ENCODE measurements around the gene TUBE1. TPM values are rescaled to one million over a fixed set of nuclear protein-coding genes. Genes with fewer than 3 reads are reported as not detected.
A peak's percentile ranks its signal among the peaks of the same experiment; 100 is the strongest.

TUBE1 gene
- total and polyA plus RNA-seq, 7 experiments from 2014 or later = 13.4 to 50.0 (median 28.1) TPM

DNA sequence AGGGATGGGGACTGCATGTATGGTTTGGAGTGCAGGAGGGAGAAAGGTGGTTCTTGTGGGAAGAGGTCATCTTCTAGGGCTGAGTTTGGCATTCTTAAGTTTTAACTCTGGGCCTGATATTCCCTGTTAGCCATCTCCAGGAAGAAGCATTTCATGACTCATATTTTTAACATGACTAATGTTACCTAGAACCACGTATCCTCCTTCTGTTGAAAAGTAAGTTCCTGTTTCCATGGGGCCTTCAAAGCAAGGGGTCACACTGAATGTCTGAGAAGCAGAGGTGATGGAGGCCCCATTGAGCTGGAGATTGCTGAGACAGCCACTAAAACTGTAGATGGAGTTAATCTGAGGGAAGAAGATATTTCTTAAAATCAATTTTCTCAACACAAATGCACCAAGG, 30.3 kb upstream of the TUBE1 start:
- intact Hi-C loops (cut with micrococcal nuclease) = no loop called here
- peaks cover 14 to 22% (median 17%) of the 10 kb centered on the region in 5 donors for H3K27me3 Mint-ChIP-seq
- no peak for DNase-seq
- H3K4me3 Mint-ChIP-seq = peak overlapping the region in 1 of 10 donors; percentile 63
- H3K4me1 Mint-ChIP-seq = peaks cover 0 to 19% (median 0%) of the 10 kb centered on the region in 7 donors
- H3K9me3 Mint-ChIP-seq = no peaks in the 10 kb centered on the region
- no peak for ATAC-seq
- H3K27ac ChIP-seq (ENCODE audit: low read depth, low read length) = no peak overlapping the region
- H3K4me3 ChIP-seq (ENCODE audit: low read length) = no peak overlapping the region
- ChIA-PET CTCF (interaction anchor here (0.5 kb wide), 1 partner anchor 44 kb away, joined by 4 read pairs; no protein-coding TSS in a partner anchor), POLR2A (no interaction called here)
- no peaks in the 10 kb centered on the region for H3K36me3 Mint-ChIP-seq
- H3K36me3 ChIP-seq (ENCODE audit: control insufficient read depth in 2 of 3, insufficient read depth in 3 of 3, low read length in 3 of 3) = no peaks in the 10 kb centered on the region
- H3K9me3 ChIP-seq (ENCODE audit: control insufficient read depth in 2 of 3, low read length in 3 of 3) = no peaks in the 10 kb centered on the region
- H3K27me3 ChIP-seq (ENCODE audit: control insufficient read depth in 2 of 2, insufficient read depth in 2 of 2, low read length in 2 of 2) = no peaks in the 10 kb centered on the region
- no peaks in the 10 kb centered on the region for H3K4me1 ChIP-seq (ENCODE audit: control insufficient read depth in 2 of 2, insufficient read depth in 2 of 2, low read length in 2 of 2)
- H3K27ac Mint-ChIP-seq = peak overlapping the region in 1 of 9 donors; percentile 81

DNA sequence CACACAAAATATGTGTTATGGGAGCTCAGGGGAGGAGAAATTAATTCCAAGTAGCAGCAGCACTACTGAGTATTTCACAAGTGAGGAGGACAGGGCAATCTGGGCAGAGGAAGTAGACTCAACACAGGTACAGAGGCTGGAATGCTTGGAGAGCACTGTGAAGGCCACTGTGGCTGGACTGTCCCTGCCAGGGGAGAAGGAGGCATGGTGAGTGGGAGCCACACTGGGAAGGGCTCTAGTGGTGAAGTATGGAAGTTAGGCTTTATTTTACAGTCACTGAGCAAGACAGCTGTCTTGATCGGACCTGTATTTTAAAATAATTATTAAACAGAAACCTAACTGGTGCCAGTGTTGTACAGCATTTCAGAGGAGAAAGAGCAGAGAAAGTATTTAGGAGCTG, 28.9 kb upstream of the TUBE1 start:
- H3K4me3 Mint-ChIP-seq = no peak overlapping the region
- Histone ChIP-seq H3K9me3 (ENCODE audit: control insufficient read depth in 2 of 3, low read length in 3 of 3) (no peaks in the 10 kb centered on the region), H3K4me3 (ENCODE audit: low read length) (no peak overlapping the region), H3K27ac (ENCODE audit: low read depth, low read length) (no peak overlapping the region), H3K4me1 (ENCODE audit: control insufficient read depth in 2 of 2, insufficient read depth in 2 of 2, low read length in 2 of 2) (no peaks in the 10 kb centered on the region), H3K36me3 (ENCODE audit: control insufficient read depth in 2 of 3, insufficient read depth in 3 of 3, low read length in 3 of 3) (no peaks in the 10 kb centered on the region), H3K27me3 (ENCODE audit: control insufficient read depth in 2 of 2, insufficient read depth in 2 of 2, low read length in 2 of 2) (no peaks in the 10 kb centered on the region)
- DNase-seq (no peak), ATAC-seq (no peak)
- ChIA-PET CTCF (no interaction called here), POLR2A (no interaction called here)
- H3K9me3 Mint-ChIP-seq = no peaks in the 10 kb centered on the region
- peaks cover 0 to 19% (median 0%) of the 10 kb centered on the region in 7 donors for H3K4me1 Mint-ChIP-seq
- peaks cover 14 to 33% (median 24%) of the 10 kb centered on the region in 5 donors for H3K27me3 Mint-ChIP-seq
- no peak overlapping the region for H3K27ac Mint-ChIP-seq
- no peaks in the 10 kb centered on the region for H3K36me3 Mint-ChIP-seq
- intact Hi-C loops (cut with micrococcal nuclease) = no loop called here

DNA sequence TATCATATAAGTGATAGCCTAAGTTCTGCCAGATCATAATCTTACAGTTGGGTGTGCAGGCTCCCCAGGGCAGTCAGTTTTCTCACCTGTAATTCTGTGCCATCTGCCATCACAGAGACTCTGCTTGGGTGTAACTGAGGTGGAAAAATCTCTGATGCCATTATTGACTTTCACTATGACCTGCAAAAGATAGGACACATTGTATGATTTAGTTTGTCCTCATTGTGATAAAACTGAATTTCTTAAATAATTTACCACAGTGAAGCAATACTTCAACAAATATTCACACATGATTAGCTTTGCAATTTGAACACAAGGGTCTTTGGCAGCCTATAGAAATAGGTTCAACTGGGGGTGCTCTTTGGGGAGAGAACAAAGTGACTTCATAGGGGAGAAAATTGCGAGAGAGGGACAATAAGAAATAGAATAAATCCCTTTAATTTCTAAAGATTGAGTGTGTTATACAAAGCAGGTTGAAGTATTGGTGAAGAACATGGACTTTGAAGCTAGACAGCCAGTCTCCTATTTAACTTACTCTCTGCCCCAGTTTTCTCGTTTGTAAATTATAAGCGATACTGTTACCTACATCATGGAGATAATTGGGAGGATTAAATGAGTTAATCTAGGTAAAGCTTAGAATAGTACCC, 27.4 kb upstream of the TUBE1 start:
- Histone ChIP-seq H3K4me3 (ENCODE audit: low read length) (no peak overlapping the region), H3K27me3 (ENCODE audit: control insufficient read depth in 2 of 2, insufficient read depth in 2 of 2, low read length in 2 of 2) (no peaks in the 10 kb centered on the region), H3K9me3 (ENCODE audit: control insufficient read depth in 2 of 3, low read length in 3 of 3) (no peaks in the 10 kb centered on the region), H3K27ac (ENCODE audit: low read depth, low read length) (no peak overlapping the region), H3K36me3 (ENCODE audit: control insufficient read depth in 2 of 3, insufficient read depth in 3 of 3, low read length in 3 of 3) (no peaks in the 10 kb centered on the region), H3K4me1 (ENCODE audit: control insufficient read depth in 2 of 2, insufficient read depth in 2 of 2, low read length in 2 of 2) (no peaks in the 10 kb centered on the region)
- ATAC-seq (no peak), DNase-seq (no peak)
- no peak overlapping the region for H3K4me3 Mint-ChIP-seq
- intact Hi-C loops (cut with micrococcal nuclease) = no loop called here
- H3K36me3 Mint-ChIP-seq = no peaks in the 10 kb centered on the region
- H3K27me3 Mint-ChIP-seq = peaks cover 14 to 33% (median 27%) of the 10 kb centered on the region in 5 donors
- peaks cover 0 to 19% (median 0%) of the 10 kb centered on the region in 7 donors for H3K4me1 Mint-ChIP-seq
- ChIA-PET CTCF (no interaction called here), POLR2A (no interaction called here)
- H3K27ac Mint-ChIP-seq = no peak overlapping the region
- no peaks in the 10 kb centered on the region for H3K9me3 Mint-ChIP-seq

DNA sequence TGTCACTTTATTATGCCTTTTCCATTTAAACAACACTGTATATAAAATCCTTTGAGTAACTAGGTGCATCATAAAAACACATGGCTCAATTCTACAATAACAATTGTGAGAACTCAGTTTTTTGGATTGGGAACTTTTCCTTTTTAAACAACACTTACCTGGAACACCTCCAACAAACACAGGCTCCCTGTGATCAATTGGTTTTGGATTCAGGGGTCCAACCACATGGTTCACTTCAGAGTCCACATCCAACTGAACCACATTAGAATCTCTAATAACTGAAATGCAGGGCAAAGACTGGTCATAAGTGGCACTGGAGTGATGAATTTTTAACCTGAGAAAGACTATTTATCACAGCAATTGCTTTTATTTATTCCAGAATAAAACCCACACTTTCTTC, 26.6 kb upstream of the TUBE1 start:
- no peaks in the 10 kb centered on the region for H3K9me3 ChIP-seq (ENCODE audit: control insufficient read depth in 2 of 3, low read length in 3 of 3)
- Mint-ChIP-seq H3K4me1 (peaks cover 0 to 19% (median 0%) of the 10 kb centered on the region in 7 donors), H3K4me3 (no peak overlapping the region), H3K27me3 (peaks cover 14 to 33% (median 31%) of the 10 kb centered on the region in 5 donors), H3K27ac (no peak overlapping the region), H3K9me3 (no peaks in the 10 kb centered on the region), H3K36me3 (no peaks in the 10 kb centered on the region)
- ChIA-PET POLR2A (no interaction called here), CTCF (no interaction called here)
- no peaks in the 10 kb centered on the region for H3K27me3 ChIP-seq (ENCODE audit: control insufficient read depth in 2 of 2, insufficient read depth in 2 of 2, low read length in 2 of 2)
- intact Hi-C loops (cut with micrococcal nuclease) = no loop called here
- ATAC-seq (no peak), DNase-seq (no peak)
- no peaks in the 10 kb centered on the region for H3K4me1 ChIP-seq (ENCODE audit: control insufficient read depth in 2 of 2, insufficient read depth in 2 of 2, low read length in 2 of 2)
- no peak overlapping the region for H3K4me3 ChIP-seq (ENCODE audit: low read length)
- no peak overlapping the region for H3K27ac ChIP-seq (ENCODE audit: low read depth, low read length)
- no peaks in the 10 kb centered on the region for H3K36me3 ChIP-seq (ENCODE audit: control insufficient read depth in 2 of 3, insufficient read depth in 3 of 3, low read length in 3 of 3)

DNA sequence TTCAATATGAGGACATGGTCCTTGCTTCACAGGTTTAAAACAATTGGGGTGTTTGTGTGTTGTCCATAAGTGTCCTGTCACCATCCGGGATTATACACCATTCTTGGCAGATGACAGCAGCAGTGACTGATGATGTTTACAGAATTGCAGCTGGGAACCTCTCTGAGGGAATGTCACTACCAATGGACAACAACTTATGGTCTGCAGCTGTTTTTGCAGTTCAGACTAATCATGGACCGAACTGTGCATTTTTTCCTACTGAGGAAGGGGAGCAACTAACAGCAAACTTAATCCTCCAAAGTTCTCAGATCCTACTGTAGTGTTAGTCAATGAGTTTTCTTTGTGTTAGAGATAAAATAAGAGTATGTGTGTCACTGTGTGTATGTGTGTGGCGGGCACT, 26.1 kb upstream of the TUBE1 start:
- H3K27me3 Mint-ChIP-seq = peaks cover 14 to 33% (median 31%) of the 10 kb centered on the region in 5 donors
- ChIA-PET POLR2A (no interaction called here), CTCF (no interaction called here)
- DNase-seq (no peak), ATAC-seq (no peak)
- Histone ChIP-seq H3K9me3 (ENCODE audit: control insufficient read depth in 2 of 3, low read length in 3 of 3) (no peaks in the 10 kb centered on the region), H3K27ac (ENCODE audit: low read depth, low read length) (no peak overlapping the region), H3K36me3 (ENCODE audit: control insufficient read depth in 2 of 3, insufficient read depth in 3 of 3, low read length in 3 of 3) (no peaks in the 10 kb centered on the region), H3K4me1 (ENCODE audit: control insufficient read depth in 2 of 2, insufficient read depth in 2 of 2, low read length in 2 of 2) (no peaks in the 10 kb centered on the region), H3K27me3 (ENCODE audit: control insufficient read depth in 2 of 2, insufficient read depth in 2 of 2, low read length in 2 of 2) (no peaks in the 10 kb centered on the region), H3K4me3 (ENCODE audit: low read length) (no peak overlapping the region)
- no peak overlapping the region for H3K4me3 Mint-ChIP-seq
- peaks cover 0 to 19% (median 0%) of the 10 kb centered on the region in 7 donors for H3K4me1 Mint-ChIP-seq
- H3K9me3 Mint-ChIP-seq = no peaks in the 10 kb centered on the region
- no peaks in the 10 kb centered on the region for H3K36me3 Mint-ChIP-seq
- H3K27ac Mint-ChIP-seq = no peak overlapping the region
- intact Hi-C loops (cut with micrococcal nuclease) = no loop called here

DNA sequence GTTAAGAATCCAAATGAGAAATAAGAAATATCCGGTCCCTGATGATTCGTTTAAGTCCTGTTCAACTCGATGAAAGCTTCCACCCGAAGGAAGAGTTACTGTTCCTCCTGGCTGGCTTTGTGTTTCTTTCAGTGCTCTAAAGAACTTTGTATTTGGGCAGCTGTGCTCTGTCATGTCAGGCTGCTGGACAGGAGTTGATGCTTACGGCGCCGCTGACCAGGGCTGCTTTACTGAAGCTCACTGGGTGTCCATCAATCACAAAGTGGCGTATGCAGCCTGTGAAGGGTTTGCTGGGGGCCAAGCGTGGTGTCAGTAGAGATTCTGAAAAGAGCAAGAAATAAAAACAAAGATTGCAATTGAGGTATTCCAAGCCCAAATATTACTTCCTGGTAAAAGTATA, 22.0 kb upstream of the TUBE1 start:
- H3K4me1 Mint-ChIP-seq = no peaks in the 10 kb centered on the region
- peaks cover 0 to 24% (median 7%) of the 10 kb centered on the region in 11 donors for H3K9me3 Mint-ChIP-seq
- no peak overlapping the region for H3K27ac Mint-ChIP-seq
- DNase-seq = no peak
- intact Hi-C loops (cut with micrococcal nuclease) = no loop called here
- Histone ChIP-seq H3K4me1 (ENCODE audit: control insufficient read depth in 2 of 2, insufficient read depth in 2 of 2, low read length in 2 of 2) (no peaks in the 10 kb centered on the region), H3K27me3 (ENCODE audit: control insufficient read depth in 2 of 2, insufficient read depth in 2 of 2, low read length in 2 of 2) (no peaks in the 10 kb centered on the region), H3K4me3 (ENCODE audit: low read length) (no peak overlapping the region), H3K36me3 (ENCODE audit: control insufficient read depth in 2 of 3, insufficient read depth in 3 of 3, low read length in 3 of 3) (no peaks in the 10 kb centered on the region), H3K9me3 (ENCODE audit: control insufficient read depth in 2 of 3, low read length in 3 of 3) (no peaks in the 10 kb centered on the region), H3K27ac (ENCODE audit: low read depth, low read length) (no peak overlapping the region)
- ATAC-seq = no peak
- CTCF ChIA-PET = interaction anchor here (0.6 kb wide), 1 partner anchor 593 kb away, joined by 3 read pairs; no protein-coding TSS in a partner anchor
- POLR2A ChIA-PET = no interaction called here
- peaks cover 0 to 45% (median 24%) of the 10 kb centered on the region in 5 donors for H3K27me3 Mint-ChIP-seq
- H3K36me3 Mint-ChIP-seq = peaks cover 0 to 10% (median 4%) of the 10 kb centered on the region in 5 donors
- H3K4me3 Mint-ChIP-seq = no peak overlapping the region

DNA sequence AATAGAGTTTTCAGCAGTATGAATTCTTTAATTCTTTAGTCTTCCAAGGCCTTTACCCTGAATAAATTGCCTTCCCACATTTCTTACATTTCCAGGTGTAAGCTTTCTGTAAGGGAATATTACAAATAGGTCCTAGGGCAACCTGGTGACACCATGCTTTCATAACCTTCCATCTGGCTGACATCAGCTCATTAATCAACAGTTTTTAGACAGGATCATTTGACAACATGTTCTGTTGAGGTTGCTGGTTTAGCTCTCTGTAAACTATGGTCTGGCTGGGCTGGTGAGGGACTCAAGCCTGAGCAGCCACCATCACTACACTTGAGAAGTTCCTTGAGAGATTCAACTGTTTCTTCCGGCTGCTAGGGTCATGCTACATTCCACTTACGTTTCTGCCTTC, 19.3 kb upstream of the TUBE1 start:
- ATAC-seq (no peak), DNase-seq (no peak)
- H3K27me3 ChIP-seq (ENCODE audit: control insufficient read depth in 2 of 2, insufficient read depth in 2 of 2, low read length in 2 of 2) = no peaks in the 10 kb centered on the region
- no peak overlapping the region for H3K27ac Mint-ChIP-seq
- H3K4me3 Mint-ChIP-seq = no peak overlapping the region
- intact Hi-C loops (cut with micrococcal nuclease) = no loop called here
- H3K36me3 Mint-ChIP-seq = peaks cover 0 to 24% (median 20%) of the 10 kb centered on the region in 5 donors
- H3K4me1 Mint-ChIP-seq = no peaks in the 10 kb centered on the region
- no peak overlapping the region for H3K4me3 ChIP-seq (ENCODE audit: low read length)
- no peaks in the 10 kb centered on the region for H3K9me3 ChIP-seq (ENCODE audit: control insufficient read depth in 2 of 3, low read length in 3 of 3)
- ChIA-PET POLR2A (no interaction called here), CTCF (no interaction called here)
- H3K27ac ChIP-seq (ENCODE audit: low read depth, low read length) = no peak overlapping the region
- H3K4me1 ChIP-seq (ENCODE audit: control insufficient read depth in 2 of 2, insufficient read depth in 2 of 2, low read length in 2 of 2) = no peaks in the 10 kb centered on the region
- peaks cover 0 to 36% (median 6%) of the 10 kb centered on the region in 5 donors for H3K27me3 Mint-ChIP-seq
- no peaks in the 10 kb centered on the region for H3K36me3 ChIP-seq (ENCODE audit: control insufficient read depth in 2 of 3, insufficient read depth in 3 of 3, low read length in 3 of 3)
- H3K9me3 Mint-ChIP-seq = peaks cover 0 to 24% (median 7%) of the 10 kb centered on the region in 11 donors

Measured in naive thymus-derived CD4-positive, alpha-beta T cell (primary cell).